ENCODE data around the gene NSUN7. TPM values are rescaled to one million over a fixed set of nuclear protein-coding genes. Genes with fewer than 3 reads are reported as not detected.

NSUN7 gene
- total and polyA plus RNA-seq, 4 donors = 0.21 to 4.5 (median 1.3) TPM

- no peak overlapping the region for H3K9ac ChIP-seq (ENCODE audit: low read depth in 1 of 2, low read length in 2 of 2)
- no peaks in the 10 kb centered on the region for H3K4me1 ChIP-seq (ENCODE audit: control insufficient read depth in 4 of 4, insufficient read depth in 4 of 4, low read length in 3 of 4)
- TF ChIP-seq EGR1 (IDR thresholded peaks at IDR 0.05; ENCODE audit: low read depth in 2 of 2) (no peak), HNF4G (IDR thresholded peaks at IDR 0.05) (no peak), MAX (IDR thresholded peaks at IDR 0.05) (no peak)
- H3K4me3 ChIP-seq (ENCODE audit: low read depth in 1 of 3, low read length in 3 of 3) = no peak overlapping the region
- no peak overlapping the region for H3K27ac ChIP-seq (ENCODE audit: low read depth in 1 of 2, low read length in 2 of 2)
- H3K27me3 ChIP-seq (ENCODE audit: control insufficient read depth in 4 of 4, insufficient read depth in 4 of 4, low read length in 3 of 4) = no peaks in the 10 kb centered on the region
- H3K9me3 ChIP-seq (ENCODE audit: control insufficient read depth in 4 of 4, low read length in 3 of 4) = no peaks in the 10 kb centered on the region
- WGBS = 91% methylated on average over 11 of the region's 11 CpGs
- H3K36me3 ChIP-seq (ENCODE audit: control insufficient read depth in 4 of 4, insufficient read depth in 3 of 4, low read depth in 1 of 4, low read length in 3 of 4) = peaks cover 0 to 22% (median 4%) of the 10 kb centered on the region in 4 donors
- no peak for DNase-seq (ENCODE audit: low spot score)
Observed at GRCh38 chr4:40832175-40832574, 82.4 kb downstream of the NSUN7 start.

- no peak for DNase-seq (ENCODE audit: low spot score)
- no peaks in the 10 kb centered on the region for H3K4me1 ChIP-seq (ENCODE audit: control insufficient read depth in 4 of 4, insufficient read depth in 4 of 4, low read length in 3 of 4)
- H3K27ac ChIP-seq (ENCODE audit: low read depth in 1 of 2, low read length in 2 of 2) = no peak overlapping the region
- WGBS = 96% methylated on average over 11 of the region's 11 CpGs
- no peaks in the 10 kb centered on the region for H3K9me3 ChIP-seq (ENCODE audit: control insufficient read depth in 4 of 4, low read length in 3 of 4)
- H3K9ac ChIP-seq (ENCODE audit: low read depth in 1 of 2, low read length in 2 of 2) = no peak overlapping the region
- TF ChIP-seq RXRA (IDR thresholded peaks at IDR 0.05) (no peak), MAX (IDR thresholded peaks at IDR 0.05) (no peak), TAF1 (conservative IDR thresholded peaks at IDR 0.05) (no peak), HNF4A (conservative IDR thresholded peaks at IDR 0.05) (no peak), GABPA (IDR thresholded peaks at IDR 0.05 in 1 of 2, conservative IDR thresholded peaks at IDR 0.05 in 1 of 2) (no peak), NR2F2 (IDR thresholded peaks at IDR 0.05) (no peak), SP1 (IDR thresholded peaks at IDR 0.05) (no peak), ZBTB33 (IDR thresholded peaks at IDR 0.05) (no peak), YY1 (IDR thresholded peaks at IDR 0.05) (no peak), ATF3 (IDR thresholded peaks at IDR 0.05) (no peak), RAD21 (IDR thresholded peaks at IDR 0.05) (no peak), EGR1 (IDR thresholded peaks at IDR 0.05; ENCODE audit: low read depth in 2 of 2) (no peak), HNF4G (IDR thresholded peaks at IDR 0.05) (no peak), JUND (IDR thresholded peaks at IDR 0.05) (no peak), FOXA2 (IDR thresholded peaks at IDR 0.05) (no peak), CTCF (IDR thresholded peaks at IDR 0.05; ENCODE audit: low read depth, low read length, missing input control) (no peak)
- no peaks in the 10 kb centered on the region for H3K27me3 ChIP-seq (ENCODE audit: control insufficient read depth in 4 of 4, insufficient read depth in 4 of 4, low read length in 3 of 4)
- H3K36me3 ChIP-seq (ENCODE audit: control insufficient read depth in 4 of 4, insufficient read depth in 3 of 4, low read depth in 1 of 4, low read length in 3 of 4) = peaks cover 0 to 22% (median 2%) of the 10 kb centered on the region in 4 donors
- no peak overlapping the region for H3K4me3 ChIP-seq (ENCODE audit: low read depth in 1 of 3, low read length in 3 of 3)
Observed at GRCh38 chr4:40833212-40833611, 83.5 kb downstream of the NSUN7 start.
